ENCODE results near the gene CREB5.

The CREB5 gene

DNA sequence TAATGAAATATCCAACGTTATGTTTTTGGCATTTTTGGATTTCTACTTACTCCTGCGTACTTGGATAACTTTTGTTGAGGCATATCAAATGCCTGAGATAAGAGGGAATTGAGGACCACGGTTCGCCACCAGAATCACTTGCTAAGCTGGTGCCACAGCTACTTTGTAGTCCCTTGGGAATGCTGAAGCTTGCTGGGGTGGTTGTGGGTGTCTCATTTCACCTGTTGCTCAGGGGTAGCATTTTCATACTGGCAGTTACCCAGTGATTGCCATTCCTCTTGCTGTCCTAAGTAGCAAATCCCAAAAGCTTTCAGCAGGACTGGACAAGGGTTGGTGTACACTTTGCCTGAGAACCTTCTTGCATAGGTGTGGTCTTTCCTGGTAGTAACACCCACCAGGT lies 75.2 kb downstream of the CREB5 start:
- TF ChIP-seq, protein P1, sequence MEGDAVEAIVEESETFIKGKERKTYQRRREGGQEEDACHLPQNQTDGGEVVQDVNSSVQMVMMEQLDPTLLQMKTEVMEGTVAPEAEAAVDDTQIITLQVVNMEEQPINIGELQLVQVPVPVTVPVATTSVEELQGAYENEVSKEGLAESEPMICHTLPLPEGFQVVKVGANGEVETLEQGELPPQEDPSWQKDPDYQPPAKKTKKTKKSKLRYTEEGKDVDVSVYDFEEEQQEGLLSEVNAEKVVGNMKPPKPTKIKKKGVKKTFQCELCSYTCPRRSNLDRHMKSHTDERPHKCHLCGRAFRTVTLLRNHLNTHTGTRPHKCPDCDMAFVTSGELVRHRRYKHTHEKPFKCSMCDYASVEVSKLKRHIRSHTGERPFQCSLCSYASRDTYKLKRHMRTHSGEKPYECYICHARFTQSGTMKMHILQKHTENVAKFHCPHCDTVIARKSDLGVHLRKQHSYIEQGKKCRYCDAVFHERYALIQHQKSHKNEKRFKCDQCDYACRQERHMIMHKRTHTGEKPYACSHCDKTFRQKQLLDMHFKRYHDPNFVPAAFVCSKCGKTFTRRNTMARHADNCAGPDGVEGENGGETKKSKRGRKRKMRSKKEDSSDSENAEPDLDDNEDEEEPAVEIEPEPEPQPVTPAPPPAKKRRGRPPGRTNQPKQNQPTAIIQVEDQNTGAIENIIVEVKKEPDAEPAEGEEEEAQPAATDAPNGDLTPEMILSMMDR (conservative IDR thresholded peaks at IDR 0.05), result no peak
- H3K27ac ChIP-seq, result no peak overlapping the region

DNA sequence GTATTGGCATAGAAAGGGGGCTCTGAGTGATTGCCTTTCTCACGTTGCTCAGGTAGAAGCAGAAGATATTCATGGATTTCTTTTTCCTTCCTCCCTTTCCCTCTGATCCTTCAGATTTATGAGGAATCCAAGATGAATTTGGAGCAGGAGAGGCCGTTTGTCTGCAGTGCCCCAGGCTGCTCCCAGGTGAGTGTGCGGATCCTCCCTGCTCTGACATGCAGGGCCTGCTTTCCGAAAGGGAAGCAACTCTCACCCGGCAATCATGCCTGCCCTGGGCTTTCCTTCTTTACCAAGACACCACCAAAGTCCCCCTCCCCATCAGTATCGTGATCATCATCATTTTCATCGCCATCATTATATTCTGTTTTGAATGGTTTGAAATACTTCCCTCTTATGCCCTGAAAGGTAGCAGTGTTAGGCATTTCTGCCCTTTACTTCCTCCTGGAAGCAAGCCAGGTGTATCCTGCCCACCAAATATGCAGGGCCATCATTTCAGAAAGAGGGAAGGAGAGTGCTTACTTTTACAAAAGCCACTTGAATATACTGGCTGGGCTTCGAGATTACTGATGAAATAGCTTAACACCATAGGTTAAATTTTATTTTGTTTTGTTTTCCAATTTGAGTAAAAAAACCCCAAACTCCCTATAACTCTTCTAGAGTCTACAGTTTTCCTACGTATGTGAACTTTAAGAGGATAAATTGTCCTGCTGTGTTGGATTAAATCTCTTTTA lies 75.9 kb downstream of the CREB5 start:
- no peak overlapping the region for H3K27ac ChIP-seq
- TF ChIP-seq, protein P1 (conservative IDR thresholded peaks at IDR 0.05), result no peak

DNA sequence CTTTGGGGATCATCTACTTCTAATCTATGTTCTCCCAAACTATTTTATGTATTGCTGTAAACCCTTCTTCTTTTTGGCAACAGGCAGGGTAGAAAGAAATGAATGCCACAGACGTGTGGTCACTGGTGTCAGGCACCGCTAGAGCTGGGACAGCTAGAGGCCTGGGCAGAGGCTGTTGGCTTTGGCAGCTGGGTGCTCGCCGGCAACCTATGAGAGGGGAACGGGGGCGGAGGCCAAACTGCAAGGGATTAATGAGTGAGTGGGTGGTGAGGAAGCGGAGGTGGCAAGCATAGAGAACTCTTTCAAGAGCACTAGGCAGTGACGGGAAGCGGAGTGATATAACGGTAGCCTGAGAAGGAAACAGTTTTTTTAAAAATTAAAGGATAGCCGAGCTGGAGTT lies 78.5 kb downstream of the CREB5 start:
- TF ChIP-seq, protein P1 (conservative IDR thresholded peaks at IDR 0.05), result no peak
- no peak overlapping the region for H3K27ac ChIP-seq

DNA sequence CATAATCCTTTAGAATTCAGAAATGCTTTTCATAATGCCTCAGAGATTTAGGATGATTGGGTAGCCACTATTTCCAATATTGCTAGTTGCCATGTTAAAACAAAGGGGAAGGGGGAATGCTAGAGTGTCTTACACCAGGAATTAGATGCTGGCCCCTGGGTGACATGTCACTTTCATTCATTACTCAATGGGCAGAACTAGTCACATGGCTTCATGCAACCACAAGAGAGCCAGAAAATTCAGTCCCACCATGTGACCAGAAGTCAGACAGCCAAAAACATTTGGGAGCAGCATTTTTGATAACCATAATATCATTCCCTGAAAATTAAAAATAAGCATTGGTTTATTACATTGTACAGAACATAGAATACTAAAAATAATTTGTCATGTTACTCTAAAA lies 81.2 kb downstream of the CREB5 start:
- TF ChIP-seq, protein P1 (conservative IDR thresholded peaks at IDR 0.05), result no peak
- H3K27ac ChIP-seq, result no peak overlapping the region

DNA sequence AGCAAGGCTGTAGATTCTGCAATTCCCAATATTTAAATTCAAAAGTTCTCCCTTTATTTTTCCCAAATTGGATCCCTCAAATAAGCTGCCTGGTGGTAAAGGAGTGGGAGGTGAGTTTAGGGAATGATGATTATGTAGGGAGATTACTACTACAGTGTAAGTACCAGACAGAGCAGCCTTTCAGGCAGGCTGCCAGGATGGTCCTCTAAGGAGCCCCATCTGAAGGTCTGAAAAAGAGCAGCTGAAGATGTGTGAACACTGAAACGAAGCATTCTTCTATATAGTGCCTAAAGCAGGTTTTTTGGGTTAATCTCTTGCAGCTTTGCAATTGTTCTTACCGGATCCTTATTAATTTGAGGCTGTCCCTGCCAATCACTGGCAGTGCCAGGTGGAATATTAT lies 84.7 kb downstream of the CREB5 start:
- TF ChIP-seq, protein P1 (conservative IDR thresholded peaks at IDR 0.05), result no peak
- no peak overlapping the region for H3K27ac ChIP-seq

DNA sequence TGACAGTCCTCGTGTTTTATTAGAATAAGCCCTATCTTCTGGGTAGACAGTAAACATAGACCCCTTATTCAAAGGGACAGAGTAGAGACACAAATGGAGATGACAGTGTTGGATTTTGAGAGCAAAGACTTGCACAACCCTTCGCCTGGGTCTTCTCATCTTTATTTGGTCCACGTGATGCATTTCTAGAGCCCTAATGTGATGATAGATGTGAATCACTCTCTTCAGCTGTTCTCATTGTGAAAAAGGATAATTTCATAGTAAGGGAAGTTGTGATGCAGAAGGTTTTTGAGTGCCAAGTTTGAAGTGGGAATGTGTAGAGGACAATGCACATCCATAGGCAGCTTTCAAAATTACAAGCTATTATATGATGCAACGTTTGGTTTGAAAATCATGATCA lies 86.3 kb downstream of the CREB5 start:
- H3K27ac ChIP-seq, result no peak overlapping the region
- TF ChIP-seq, protein P1 (conservative IDR thresholded peaks at IDR 0.05), result no peak

DNA sequence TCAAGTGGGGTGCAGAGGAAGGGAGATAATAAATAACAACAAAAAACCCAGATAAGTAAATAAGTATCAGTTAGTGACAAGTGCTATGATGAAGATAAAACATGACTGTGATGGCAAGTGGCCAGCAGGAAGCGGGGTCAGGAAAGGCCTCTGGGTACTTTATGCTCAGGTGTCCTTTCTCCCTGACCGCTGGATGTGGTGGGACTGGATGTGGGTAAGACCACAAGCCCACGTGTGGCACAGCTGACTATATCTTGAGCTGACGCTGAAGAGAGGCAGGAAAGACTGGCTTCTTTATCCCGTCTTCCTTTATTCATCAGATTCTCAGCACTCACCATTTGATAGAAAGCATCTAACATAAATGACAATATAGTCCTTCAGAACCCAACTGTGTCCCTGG lies 87.8 kb downstream of the CREB5 start:
- no peak overlapping the region for H3K27ac ChIP-seq
- TF ChIP-seq, protein P1 (conservative IDR thresholded peaks at IDR 0.05), result no peak

All from VCaP (cell line).